MM.1S (cell line): ENCODE results near the gene TGFBR3.

Experiments
- EZH2 ChIP-seq: fragments of 300-600 bp; sonication (generic); optimal IDR thresholded peaks from 2 replicates; pipeline ENCODE3; 2017; ENCODE audit warnings: low read depth, mild to moderate bottlenecking, antibody characterized with exemption, low read length, mixed read lengths
- EZH2phosphoT487 ChIP-seq: fragments of 300-600 bp; sonication (generic); IDR thresholded peaks from 2 replicates; pipeline ENCODE4 v1.6.1; 2018; ENCODE audit warnings: antibody characterized with exemption, low read length
- TF ChIP-seq, protein P1 (sequence below): fragments of 300-600 bp; sonication (generic); IDR thresholded peaks from 2 replicates; pipeline ENCODE4 v1.5.1; 2016; ENCODE audit warnings: antibody characterized with exemption, low read length, mixed read lengths

DNA sequence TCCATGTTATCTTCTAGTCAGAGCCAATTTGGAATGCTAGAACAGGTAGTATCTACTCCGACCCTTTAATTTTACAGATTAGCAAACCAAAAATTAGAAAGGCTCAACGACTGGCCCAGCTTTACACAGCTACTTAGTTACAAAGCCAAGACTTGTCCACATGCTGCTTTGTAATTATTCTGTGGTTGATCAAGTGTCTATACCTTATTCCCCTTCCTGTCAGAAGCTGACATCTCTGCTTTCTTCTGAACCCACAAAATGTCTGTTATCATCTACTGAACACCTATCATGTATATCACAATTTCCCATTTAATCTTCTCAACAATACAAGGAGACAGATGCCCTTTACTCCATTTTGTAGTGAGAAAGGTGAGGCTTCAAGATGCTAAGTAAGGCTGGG is 15.6 kb downstream of the TGFBR3 start:
- TF ChIP-seq, protein P1, sequence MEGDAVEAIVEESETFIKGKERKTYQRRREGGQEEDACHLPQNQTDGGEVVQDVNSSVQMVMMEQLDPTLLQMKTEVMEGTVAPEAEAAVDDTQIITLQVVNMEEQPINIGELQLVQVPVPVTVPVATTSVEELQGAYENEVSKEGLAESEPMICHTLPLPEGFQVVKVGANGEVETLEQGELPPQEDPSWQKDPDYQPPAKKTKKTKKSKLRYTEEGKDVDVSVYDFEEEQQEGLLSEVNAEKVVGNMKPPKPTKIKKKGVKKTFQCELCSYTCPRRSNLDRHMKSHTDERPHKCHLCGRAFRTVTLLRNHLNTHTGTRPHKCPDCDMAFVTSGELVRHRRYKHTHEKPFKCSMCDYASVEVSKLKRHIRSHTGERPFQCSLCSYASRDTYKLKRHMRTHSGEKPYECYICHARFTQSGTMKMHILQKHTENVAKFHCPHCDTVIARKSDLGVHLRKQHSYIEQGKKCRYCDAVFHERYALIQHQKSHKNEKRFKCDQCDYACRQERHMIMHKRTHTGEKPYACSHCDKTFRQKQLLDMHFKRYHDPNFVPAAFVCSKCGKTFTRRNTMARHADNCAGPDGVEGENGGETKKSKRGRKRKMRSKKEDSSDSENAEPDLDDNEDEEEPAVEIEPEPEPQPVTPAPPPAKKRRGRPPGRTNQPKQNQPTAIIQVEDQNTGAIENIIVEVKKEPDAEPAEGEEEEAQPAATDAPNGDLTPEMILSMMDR, result no peak
- TF ChIP-seq EZH2phosphoT487 (no peak), EZH2 (no peak)
